HG03439 (cell line): ENCODE data around the gene NAPB.
A peak's percentile ranks its signal among the peaks of the same experiment; 100 is the strongest.
"Not testable (repeated sequence)": the region's sequence is repeated elsewhere in the genome, so short reads cannot be mapped to it uniquely, and the experiment has no call there.

Source experiments
- ATAC-seq: cut with Tn5 transposase; IDR thresholded peaks from one replicate; pipeline ENCODE4 v1.9.1; 2021; ENCODE audit warnings: mild to moderate bottlenecking, moderate library complexity; ENCODE audit not compliant: unreplicated experiment

NAPB gene

GRCh38 chr20:23420943-23421931 is at the start of gene NAPB:
NAPB (minus strand) TSS chr20:23421488; CDS start chr20:23421402, 86 bp downstream.
- ATAC-seq: peak; percentile 96

DNA sequence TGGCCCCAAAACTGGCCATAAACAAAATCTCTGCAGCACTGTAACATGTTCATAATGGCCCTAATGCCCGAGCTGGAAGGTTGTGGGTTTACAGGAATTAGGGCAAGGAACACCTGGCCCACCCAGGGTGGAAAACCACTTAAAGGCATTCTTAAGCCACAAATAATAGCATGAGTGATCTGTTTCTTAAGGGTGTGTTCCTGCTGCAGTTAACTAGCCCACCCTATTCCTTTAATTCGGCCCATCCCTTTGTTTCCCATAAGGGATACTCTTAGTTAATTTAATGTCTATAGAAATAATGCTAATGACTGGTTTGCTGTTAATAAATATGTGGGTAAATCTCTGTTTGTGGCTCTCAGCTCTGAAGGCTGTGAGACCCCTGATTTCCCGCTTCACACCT is 45.7 kb upstream of the NAPB start:
- not testable (repeated sequence) for ATAC-seq

DNA sequence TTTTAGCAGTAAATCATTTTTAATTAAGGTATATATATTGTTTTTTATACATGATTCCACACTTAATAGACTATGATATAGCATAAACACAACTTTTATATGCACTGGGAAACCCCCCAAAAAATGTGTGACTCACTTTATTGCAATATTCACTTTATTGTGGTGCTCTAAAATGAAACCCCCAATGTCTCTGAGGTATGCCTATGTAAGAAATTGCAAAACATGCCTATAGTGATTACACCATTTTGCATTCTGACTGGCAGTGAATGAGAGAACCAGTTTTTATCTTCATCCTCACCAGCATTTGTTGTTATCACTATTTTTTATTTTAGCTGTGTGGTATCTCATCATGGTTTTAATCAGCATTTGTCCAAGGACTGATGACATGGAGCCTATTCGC is 39.9 kb upstream of the NAPB start:
- ATAC-seq: no peak

DNA sequence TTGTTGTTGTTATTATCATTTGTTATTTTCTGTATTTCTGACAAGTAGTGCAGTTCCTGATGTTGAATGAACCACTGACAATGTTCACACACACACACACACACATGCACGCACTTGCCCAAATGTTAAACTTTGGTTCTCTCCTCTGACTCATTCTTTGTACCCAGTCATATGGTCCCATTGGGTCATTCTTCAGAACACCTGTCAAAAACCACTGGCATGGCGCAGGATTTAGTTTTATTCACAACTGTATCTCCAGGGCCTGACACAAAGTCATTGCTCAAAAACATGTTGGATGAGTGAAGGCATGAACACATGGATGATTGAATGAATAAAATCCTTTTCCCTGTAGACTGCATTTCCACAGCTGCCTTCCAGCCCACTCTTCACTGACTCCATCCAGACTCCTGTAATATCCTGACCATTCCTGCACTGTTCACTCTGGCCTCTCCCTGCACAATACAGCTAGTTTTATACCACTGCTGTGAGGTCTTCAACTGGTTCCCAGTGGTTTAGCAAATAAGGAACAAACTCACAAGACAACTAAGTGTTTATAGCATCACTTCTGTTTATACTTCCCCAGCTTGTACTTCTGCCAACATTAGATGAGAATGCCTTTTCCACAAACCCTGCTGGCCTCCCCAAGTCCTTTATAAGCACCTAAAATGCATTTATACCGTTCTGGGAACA is 38.3 kb upstream of the NAPB start:
- no peak for ATAC-seq

DNA sequence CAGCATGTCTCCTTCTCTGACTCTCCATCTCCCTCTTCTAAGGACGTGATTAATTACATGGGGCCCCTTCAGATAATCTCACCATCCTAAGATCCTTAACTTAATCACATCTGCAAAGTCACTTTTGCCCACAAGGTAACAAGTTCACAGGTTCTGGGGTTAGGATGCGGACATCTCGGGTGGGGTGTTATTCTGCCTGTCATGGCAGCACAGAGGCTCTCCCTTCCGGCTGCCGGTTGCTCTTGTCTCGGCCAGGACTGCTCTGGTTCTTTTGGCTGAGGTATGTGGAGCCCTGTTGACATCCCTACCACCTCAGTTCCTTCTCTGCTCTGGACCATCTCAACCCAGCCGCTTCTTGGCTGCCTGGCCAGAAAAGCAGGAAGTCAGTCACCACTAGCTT is 35.6 kb upstream of the NAPB start:
- ATAC-seq: no peak

GRCh38 chr20:23456409-23456808 is 35.1 kb upstream of the NAPB start:
- ATAC-seq: no peak

- no peak for ATAC-seq
Measured at GRCh38 chr20:23455639-23456038, 34.4 kb upstream of the NAPB start.

GRCh38 chr20:23454816-23455215 is 33.5 kb upstream of the NAPB start:
- ATAC-seq: no peak

GRCh38 chr20:23453549-23454543 is 32.6 kb upstream of the NAPB start:
- no peak for ATAC-seq

DNA sequence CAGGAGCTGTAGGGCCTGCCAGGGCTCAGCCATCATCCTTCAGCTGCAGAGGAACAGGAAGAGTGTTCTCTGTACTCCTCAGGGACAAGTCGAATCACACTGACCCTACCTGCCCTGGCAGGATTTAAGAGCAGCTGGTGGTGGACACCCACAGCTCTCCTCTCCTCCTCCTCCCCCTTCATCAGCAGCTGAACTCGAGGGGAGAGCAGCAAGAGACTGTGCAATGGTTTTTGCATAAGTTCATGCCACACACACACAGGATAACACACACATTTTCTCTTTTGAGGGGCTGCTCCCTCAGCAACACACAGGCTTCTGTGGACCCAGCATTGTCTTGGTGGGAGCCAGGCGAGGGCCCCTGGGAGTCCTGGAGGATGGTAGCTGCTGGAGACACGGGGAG is 31.5 kb upstream of the NAPB start, which contains the start of gene CST11:
Gene CST11 (minus strand): TSS at position 101 of the 400 bp plus-strand sequence. CDS start 65 bp downstream, at position 36.
- ATAC-seq: no peak

DNA sequence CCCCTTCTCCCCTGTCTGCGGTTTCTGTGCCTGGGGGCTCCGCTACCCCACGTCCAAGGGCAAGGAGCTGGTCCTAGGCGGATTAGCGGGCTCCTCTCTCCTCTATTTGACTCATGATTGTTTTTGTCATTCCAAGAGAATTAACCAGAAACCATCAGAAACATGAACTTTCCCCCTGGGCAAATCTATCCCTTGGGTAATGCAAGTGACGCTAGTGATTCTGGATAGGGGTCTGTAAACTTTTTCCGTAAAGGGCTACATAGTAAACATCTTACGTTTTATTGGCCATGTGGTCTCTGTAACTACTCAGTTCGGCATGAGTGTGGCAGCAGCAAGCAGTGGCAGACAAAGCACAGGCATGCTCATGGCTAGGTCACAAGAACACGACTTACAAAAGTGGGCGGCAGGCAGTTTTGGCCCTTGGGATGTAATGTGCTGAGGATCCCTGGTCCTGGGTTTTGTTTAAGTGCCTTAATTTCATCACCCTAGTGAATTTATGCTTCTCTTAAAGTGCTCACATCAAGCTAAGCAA is 30.7 kb upstream of the NAPB start:
- no peak for ATAC-seq

DNA sequence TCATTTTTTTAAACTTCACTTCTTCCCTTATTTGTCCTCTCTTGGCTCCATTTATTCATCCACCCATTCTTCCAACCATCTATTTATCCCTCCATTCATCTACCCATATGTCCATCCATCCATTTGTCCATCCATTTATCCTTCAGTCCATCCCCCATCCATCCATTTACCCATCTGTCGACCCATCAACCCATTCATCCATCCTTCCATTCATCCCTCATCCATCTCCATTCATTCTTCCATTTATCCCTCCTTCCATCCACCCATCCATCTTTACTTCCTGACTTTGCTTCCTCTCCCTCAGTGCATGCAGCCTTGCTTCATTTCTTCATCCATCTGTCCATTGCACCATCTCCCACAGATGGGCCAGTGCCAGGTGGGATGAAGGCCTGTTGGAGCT is 29.6 kb upstream of the NAPB start:
- no peak for ATAC-seq

DNA sequence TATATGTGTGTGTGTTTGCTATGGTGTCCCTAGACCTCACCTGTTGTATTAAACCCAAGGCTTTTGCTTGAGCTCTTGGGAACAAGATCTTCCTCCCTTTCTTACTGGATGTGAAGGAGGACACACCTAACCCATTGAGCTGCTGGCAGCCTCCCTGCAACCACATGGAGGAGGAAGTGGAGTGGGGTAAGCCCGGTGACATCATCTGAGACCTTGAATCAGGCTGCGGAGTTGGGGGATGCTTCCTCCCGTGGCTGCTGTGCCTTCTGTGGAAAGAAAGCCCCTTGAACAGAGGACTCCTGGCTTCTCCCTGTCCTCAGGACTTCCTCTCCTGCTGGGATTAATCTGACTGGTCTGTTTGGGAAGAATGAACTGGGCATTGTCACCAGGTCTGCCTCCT is 28.1 kb upstream of the NAPB start:
- no peak for ATAC-seq

GRCh38 chr20:23448167-23448566 is 26.9 kb upstream of the NAPB start:
- no peak for ATAC-seq

- no peak for ATAC-seq
Measured at GRCh38 chr20:23446505-23446904, 25.2 kb upstream of the NAPB start.

DNA sequence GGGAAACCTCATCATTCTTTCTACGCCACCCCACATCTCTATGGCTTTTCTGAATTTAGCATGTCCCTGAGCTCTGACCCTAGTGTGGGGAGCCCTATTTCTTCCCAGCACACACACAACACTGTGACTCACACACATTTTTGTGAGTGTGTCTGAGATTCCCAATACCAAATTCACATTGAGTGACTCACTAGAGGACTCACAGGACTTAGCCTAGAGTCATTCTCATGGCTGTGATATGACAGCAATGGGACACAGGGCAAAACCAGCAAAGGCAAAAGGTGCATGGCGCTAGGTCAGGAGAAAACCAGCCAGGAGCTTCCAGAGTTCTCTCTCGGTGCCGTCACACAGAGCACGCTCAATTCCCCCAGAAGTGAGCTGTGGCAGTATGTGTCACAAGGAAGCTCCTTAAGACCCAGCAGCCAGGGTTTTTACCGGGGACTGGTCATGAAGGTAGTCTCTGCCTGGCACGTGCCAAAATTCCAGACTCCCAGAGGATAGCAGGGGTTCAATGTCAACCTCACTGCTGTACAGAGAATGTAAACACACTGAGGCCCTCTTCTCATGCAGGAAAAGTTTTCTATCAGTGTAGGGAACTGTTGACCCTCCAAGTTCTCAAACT is 24.4 kb upstream of the NAPB start:
- ATAC-seq: no peak

GRCh38 chr20:23444859-23445258 is 23.6 kb upstream of the NAPB start:
- no peak for ATAC-seq

DNA sequence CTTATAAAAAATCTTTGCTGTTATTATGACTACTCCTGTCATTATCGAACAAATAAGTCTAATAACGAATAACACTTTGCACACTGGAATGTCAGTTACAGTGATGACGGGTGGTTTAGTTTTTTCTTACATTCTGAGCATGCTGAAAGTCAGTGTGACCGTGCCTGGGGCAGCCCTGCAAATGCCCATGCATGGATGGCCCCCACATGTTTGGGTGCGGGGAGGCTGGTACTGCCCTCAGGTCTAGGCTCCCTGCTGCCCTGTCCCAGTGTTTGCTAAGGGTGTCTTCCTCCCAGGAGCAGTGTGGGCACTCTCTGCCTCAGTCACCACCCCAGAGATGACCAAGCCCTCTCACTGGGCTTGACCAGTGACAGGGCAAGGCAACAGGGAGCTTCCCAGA is 21.1 kb upstream of the NAPB start:
- ATAC-seq: no peak

DNA sequence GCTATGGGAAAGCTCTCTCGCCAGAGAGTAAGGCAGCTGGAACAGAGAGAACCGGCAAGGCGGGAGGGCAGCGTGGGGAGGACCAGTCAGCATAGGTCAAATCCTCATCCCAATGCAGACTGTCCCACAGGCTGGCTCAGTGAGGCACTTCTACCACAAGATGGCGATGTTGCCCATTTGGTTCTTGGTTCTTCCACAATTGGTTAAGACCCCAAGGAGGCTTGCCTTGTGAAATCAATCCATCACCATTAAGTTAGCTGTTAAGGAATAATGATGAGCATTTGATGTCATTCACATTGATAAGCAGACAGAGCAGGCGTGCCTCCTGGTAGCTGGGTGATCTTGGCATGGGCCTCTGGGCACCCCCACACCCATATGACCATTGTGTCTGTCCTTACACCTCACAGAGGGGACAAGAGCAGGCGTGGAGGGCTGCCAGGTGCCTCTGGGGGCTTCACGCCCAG is 20.6 kb upstream of the NAPB start:
- no peak for ATAC-seq

DNA sequence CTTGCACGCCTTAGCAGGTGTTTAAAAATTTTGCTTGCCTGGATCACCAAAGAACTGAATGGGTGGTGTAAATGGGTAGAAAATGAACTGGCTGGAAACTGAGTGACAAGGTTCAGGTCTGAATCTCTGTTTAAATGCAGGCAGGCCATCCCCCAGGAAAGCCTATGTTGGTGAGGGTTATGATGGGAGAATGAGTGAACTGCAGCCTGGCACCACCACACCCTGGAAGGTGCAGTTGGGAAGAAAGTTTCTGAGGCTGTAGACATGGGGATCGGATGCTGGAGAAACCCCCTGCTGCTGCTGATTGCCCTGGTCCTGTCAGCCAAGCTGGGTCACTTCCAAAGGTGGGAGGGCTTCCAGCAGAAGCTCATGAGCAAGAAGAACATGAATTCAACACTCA is 18.7 kb upstream of the NAPB start:
- no peak for ATAC-seq
